Uterus (tissue), 2 donors: Measurements from ENCODE around the gene WWOX.

Source experiments
- POLR2A ChIP-seq, 2 donors: fragments of 450-650 bp; IDR thresholded peaks; one replicate each; pipeline ENCODE4 v1.6.1; 2016; ENCODE audit warnings: antibody characterized with exemption in 2 of 2, mild to moderate bottlenecking in 1 of 2, moderate library complexity in 1 of 2
- TF ChIP-seq, protein P1 (sequence below), 4 experiments: fragments of 200-600 bp in 2 of 4; fragments of 450-650 bp in 2 of 4; sonication (generic) in 2 of 4; IDR thresholded peaks; one replicate each; pipeline ENCODE4 v1.5.1; 2016 to 2019; ENCODE audit warnings: antibody characterized with exemption in 4 of 4, mild to moderate bottlenecking in 2 of 4, moderate library complexity in 1 of 4

DNA sequence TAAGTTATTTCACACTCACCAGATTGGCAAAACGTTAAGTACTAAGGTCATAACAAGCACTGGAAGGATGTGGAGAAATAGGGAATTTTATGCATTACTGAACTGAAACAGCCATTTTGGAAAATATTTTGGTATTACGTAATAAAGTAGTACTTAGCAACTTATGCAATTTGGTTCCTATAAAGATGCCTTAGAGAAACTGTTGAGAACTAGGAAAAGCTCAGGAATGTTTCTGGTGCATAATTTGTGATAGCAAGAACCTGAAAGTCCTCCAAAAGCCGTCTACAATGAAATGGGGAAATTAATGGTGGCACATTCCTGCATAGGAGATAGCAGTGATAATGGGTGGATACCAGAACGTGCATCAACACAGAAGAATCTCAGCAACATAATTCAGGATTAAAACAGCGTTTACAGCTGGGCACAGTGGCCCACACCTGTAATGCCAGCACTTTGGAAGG, 472.5 kb downstream of the WWOX start:
- TF ChIP-seq, protein P1, sequence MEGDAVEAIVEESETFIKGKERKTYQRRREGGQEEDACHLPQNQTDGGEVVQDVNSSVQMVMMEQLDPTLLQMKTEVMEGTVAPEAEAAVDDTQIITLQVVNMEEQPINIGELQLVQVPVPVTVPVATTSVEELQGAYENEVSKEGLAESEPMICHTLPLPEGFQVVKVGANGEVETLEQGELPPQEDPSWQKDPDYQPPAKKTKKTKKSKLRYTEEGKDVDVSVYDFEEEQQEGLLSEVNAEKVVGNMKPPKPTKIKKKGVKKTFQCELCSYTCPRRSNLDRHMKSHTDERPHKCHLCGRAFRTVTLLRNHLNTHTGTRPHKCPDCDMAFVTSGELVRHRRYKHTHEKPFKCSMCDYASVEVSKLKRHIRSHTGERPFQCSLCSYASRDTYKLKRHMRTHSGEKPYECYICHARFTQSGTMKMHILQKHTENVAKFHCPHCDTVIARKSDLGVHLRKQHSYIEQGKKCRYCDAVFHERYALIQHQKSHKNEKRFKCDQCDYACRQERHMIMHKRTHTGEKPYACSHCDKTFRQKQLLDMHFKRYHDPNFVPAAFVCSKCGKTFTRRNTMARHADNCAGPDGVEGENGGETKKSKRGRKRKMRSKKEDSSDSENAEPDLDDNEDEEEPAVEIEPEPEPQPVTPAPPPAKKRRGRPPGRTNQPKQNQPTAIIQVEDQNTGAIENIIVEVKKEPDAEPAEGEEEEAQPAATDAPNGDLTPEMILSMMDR (IDR thresholded peaks at IDR 0.05), result no peak
- TF ChIP-seq POLR2A (IDR thresholded peaks at IDR 0.05), result no peak
